NCI-H345 (cell line): ENCODE measurements around the gene CREG2.

ENCODE experiments used
- DNase-seq: peaks from one replicate; lab custom pipeline; 2025; lab: John Stamatoyannopoulos, UW

Gene CREG2

GRCh38 chr2:101307503-101307902 lies 79.8 kb downstream of the CREG2 start:
- no peak for DNase-seq

GRCh38 chr2:101306410-101306809 lies 80.9 kb downstream of the CREG2 start:
- no peak for DNase-seq

GRCh38 chr2:101305492-101306078 lies 81.7 kb downstream of the CREG2 start:
- DNase-seq, result no peak

- no peak for DNase-seq
Measured at GRCh38 chr2:101305035-101305434, 82.3 kb downstream of the CREG2 start.

GRCh38 chr2:101303688-101304087 lies 83.6 kb downstream of the CREG2 start:
- DNase-seq, result no peak

GRCh38 chr2:101302016-101302415 lies 85.3 kb downstream of the CREG2 start:
- DNase-seq, result no peak

- DNase-seq, result no peak
Measured at GRCh38 chr2:101300836-101301235, 86.5 kb downstream of the CREG2 start.

GRCh38 chr2:101300164-101300563 lies 87.1 kb downstream of the CREG2 start:
- DNase-seq, result no peak

GRCh38 chr2:101299604-101300003 lies 87.7 kb downstream of the CREG2 start:
- no peak for DNase-seq

- no peak for DNase-seq
Measured at GRCh38 chr2:101297383-101297782, 89.9 kb downstream of the CREG2 start.

- no peak for DNase-seq
Measured at GRCh38 chr2:101296371-101296770, 90.9 kb downstream of the CREG2 start.

- no peak for DNase-seq
Measured at GRCh38 chr2:101295895-101296294, 91.4 kb downstream of the CREG2 start.
